Measurements from ENCODE around the gene PTPRA.
"Not testable (repeated sequence)": the region's sequence is repeated elsewhere in the genome, so short reads cannot be mapped to it uniquely, and the experiment has no call there.

Gene PTPRA

GRCh38 chr20:2889797-2890196, 16.5 kb downstream of the PTPRA start:
- DNase-seq (ENCODE audit: low read depth) = no peak

- DNase-seq (ENCODE audit: low read depth) = no peak
Observed at GRCh38 chr20:2890742-2891141, 17.5 kb downstream of the PTPRA start.

- DNase-seq (ENCODE audit: low read depth) = no peak
Observed at GRCh38 chr20:2891343-2891742, 18.1 kb downstream of the PTPRA start.

DNA sequence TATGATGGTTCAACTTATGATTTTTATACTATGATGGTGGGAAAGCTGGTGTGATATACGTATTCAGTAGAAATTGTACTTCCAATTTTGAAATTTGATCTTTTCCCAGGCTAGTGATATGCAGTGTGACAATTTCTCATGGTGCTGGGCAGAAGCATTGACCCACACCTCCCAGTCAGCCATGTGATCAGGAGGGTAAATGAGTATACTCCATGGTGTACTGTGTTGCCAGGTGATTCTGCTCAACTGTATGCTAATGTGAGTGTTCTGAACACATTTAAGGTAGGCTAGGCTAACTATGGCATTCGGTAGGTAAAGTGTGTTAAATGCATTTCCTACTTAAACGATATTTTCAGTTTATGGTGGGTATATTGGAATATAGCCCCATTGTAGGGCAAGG, 19.1 kb downstream of the PTPRA start:
- DNase-seq (ENCODE audit: low read depth) = no peak

- no peak for DNase-seq (ENCODE audit: low read depth)
Observed at GRCh38 chr20:2894221-2894620, 20.9 kb downstream of the PTPRA start.

GRCh38 chr20:2895154-2895553, 21.9 kb downstream of the PTPRA start:
- not testable (repeated sequence) for DNase-seq (ENCODE audit: low read depth)

- DNase-seq (ENCODE audit: low read depth) = no peak
Observed at GRCh38 chr20:2899243-2899642, 26.0 kb downstream of the PTPRA start.

DNA sequence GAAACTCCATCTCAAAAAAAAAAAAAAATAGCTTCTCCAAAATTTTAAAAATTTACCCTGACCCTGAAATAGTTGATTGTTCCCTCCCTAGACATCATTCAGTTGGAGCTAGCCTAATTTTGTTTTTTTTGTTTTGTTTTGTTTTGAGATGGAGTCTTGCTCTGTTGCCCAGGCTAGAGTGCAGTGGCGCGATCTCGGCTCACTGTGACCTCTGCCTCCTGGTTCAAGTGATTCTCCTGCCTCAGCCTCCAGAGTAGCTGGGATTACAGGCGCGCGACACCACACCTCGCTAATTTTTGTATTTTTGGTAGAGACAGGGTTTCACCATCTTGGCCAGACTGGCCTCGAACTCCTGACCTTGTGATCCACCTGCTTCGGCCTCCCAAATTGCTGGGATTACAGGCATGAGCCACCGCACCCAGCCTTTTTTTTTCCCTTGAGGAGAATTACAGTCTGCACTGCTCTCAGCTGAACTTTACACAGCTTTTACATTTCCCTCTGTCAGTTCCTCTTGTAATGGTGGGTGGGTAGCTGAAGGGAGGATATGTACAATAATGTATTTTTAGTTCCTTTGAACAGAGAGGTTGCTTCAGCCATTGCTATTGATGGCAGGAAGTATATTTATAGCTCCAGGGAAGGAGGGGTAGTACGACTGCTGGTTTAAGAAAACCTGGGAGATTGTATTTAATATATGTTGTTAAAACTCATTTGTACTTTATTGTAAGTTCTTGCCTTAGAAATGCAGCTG, 27.7 kb downstream of the PTPRA start:
- DNase-seq (ENCODE audit: low read depth) = no peak

DNA sequence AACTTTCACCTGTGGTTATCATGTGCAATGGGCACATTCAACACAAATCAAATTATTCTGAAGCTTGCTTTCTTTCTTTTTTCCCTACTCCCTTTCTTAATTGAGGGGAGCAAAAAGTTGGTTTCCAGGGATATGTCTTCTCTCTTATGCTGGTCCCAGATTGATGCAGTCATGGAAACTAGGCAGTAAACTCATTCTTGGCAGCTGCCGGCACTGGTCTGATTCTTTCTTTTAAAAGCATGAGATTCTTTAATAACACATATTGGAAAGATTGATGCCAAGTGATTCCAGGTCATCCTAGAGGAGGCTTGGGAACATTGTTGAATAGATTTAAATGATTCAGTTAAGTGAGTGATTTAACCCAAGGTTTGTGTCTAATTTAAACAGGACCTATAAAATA, 29.0 kb downstream of the PTPRA start:
- no peak for DNase-seq (ENCODE audit: low read depth)

GRCh38 chr20:2902818-2903217, 29.5 kb downstream of the PTPRA start:
- DNase-seq (ENCODE audit: low read depth) = no peak

DNA sequence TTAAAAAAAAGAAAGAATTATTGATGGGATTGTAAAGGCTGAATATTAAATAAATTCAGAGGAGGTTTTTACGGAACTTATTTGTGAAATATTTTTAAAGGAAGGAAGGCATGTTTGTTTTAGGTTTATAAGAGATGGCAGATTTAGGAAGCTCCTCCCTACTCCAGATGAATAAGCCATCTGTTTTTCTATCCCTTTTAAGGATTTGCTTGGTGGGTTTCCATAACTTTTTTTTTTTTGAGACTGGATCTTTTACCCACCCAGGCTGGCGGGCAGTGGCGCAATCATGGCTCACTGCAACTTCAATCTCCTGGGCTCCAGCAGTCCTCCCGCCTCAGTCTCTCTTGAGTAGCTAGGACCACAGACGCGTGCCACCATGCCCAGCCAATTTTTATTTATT, 30.4 kb downstream of the PTPRA start:
- DNase-seq (ENCODE audit: low read depth) = no peak

GRCh38 chr20:2907519-2907918, 34.2 kb downstream of the PTPRA start:
- no peak for DNase-seq (ENCODE audit: low read depth)

DNA sequence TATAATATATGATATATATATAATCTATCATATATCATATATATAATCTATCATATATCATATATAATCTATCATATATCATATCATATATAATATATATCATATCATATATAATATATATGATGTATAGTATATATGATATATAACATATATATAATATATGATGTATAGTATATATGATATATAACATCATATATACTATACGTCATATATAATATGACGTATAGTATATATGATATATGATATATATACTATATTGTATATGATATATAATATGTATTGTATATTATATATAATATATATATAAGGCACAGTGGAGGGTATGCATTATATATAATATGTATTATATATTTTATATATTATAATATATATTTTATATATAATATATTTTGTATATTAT, 36.7 kb downstream of the PTPRA start:
- DNase-seq (ENCODE audit: low read depth) = no peak

- no peak for DNase-seq (ENCODE audit: low read depth)
Observed at GRCh38 chr20:2911200-2911599, 37.9 kb downstream of the PTPRA start.

DNA sequence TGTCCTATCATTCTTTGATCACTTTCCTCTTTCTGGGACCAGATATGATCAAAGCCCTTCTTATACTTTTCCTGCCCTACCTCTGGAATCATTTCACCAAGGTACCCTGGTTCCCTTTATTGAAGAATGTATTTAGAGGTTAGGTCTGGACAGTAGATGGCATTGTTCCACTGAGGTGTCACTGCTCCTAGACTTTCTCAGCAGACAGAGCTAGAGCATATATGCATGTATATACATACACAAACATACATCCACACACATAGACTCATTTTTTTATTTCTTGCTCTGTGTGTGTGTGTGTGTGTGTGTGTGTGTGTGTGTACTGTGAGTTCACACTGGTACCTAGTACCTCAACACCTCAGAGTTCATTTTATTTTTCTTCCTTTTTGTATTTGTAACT, 40.9 kb downstream of the PTPRA start:
- no peak for DNase-seq (ENCODE audit: low read depth)

GRCh38 chr20:2917266-2917665, 44.0 kb downstream of the PTPRA start:
- no peak for DNase-seq (ENCODE audit: low read depth)

GRCh38 chr20:2918096-2919049, 45.1 kb downstream of the PTPRA start:
- DNase-seq (ENCODE audit: low read depth) = no peak

DNA sequence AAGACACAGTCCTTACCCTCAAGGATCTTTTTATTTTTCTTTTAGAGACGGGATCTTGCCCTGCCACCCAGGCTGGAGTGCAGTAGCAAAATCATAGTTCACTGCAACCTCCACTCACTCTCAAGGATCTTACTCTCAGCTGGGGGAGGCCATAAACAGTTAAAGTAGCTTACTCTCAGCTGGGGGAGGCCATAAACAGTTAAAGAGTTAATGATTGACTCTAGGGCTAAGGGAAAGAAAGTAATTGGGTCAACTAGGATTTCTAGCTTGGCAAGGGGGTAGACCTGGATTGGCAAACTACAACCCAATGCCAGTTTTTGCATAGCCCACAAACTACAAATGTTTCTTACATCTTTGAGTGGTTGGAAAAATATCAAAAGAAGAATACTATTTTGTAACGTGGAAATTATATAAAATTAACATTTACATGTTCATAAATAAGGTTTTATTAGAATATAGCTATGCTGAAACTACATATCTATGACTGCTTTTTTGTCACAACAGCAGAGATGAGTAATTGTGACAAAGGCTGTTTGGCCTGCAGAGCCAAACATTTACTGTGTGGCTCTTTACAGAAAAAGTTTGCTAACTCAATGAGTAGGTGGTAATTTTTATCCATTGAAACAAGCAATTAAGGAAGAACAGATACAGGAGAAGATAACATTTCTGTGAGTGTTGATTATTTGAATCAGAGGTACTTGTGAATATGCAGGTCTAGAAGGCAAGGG, 46.4 kb downstream of the PTPRA start:
- no peak for DNase-seq (ENCODE audit: low read depth)

GRCh38 chr20:2920473-2920872, 47.2 kb downstream of the PTPRA start:
- DNase-seq (ENCODE audit: low read depth) = no peak

- DNase-seq (ENCODE audit: low read depth) = no peak
Observed at GRCh38 chr20:2921506-2921905, 48.2 kb downstream of the PTPRA start.

- DNase-seq (ENCODE audit: low read depth) = no peak
Observed at GRCh38 chr20:2922957-2923356, 49.7 kb downstream of the PTPRA start.

DNA sequence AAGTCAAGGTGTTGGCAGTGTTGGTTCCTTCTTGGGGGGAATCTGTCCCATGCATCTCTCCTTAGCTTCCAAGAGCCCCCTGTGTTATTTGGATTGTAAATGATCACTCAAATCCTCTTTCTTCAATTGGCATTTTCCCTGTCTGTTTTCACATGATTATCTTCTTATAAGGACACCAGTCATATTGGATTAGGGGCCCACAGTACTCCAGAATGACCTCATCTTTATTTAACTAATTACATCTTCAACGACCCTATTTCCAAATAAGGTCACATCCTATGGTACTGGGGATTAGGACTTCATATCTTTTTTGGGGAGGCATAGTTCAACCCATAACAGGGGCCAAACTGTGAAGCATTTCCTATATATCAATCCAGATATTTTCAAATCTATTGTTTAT, 57.3 kb downstream of the PTPRA start:
- DNase-seq (ENCODE audit: low read depth) = no peak

GRCh38 chr20:2932498-2932897, 59.2 kb downstream of the PTPRA start:
- no peak for DNase-seq (ENCODE audit: low read depth)
